Dermis microvascular lymphatic vessel endothelial cell (primary cell): ENCODE data around the gene CDCP1. TPM values are rescaled to one million over a fixed set of nuclear protein-coding genes. Genes with fewer than 3 reads are reported as not detected.

ENCODE experiments used
- DNase-seq, 2 donors: peaks; one replicate each; pipeline versions ENCODE4 v3.0.0 to v3.0.0-alpha.2; 2010; ENCODE audit warnings: low read depth in 2 of 2
- total RNA-seq: library from RNA; depleted of rRNA; stranded (reverse); fragments of >200 nt; gene quantifications from 2 replicates; pipeline ENCODE4 v1.2.1, GENCODE V29; 2014

CDCP1 gene
- total RNA-seq, 1 donor from 2014 or later: 0.39 TPM

DNA sequence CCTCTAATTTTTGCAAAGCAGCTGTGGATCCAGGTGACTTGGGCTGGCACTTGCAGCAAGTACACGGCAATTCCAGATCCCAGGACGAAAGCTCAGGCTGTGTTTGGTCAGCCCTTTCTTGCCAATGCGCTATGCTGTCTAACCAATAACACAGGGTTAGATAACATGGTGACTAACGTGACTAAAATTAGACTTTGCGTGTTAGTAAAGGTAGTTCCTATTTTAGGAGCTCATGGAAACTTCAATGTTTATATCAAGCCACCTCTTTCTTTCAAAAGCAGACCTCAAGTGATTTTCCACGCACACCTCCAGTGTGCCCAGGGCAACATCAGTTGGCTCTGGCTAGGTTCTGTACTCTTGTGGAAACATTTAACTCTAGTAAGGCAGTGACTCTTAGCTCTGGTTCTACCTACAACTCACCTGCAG lies 32.5 kb downstream of the CDCP1 start:
- no peak for DNase-seq

GRCh38 chr3:45112939-45113338 lies 33.2 kb downstream of the CDCP1 start:
- DNase-seq: no peak

DNA sequence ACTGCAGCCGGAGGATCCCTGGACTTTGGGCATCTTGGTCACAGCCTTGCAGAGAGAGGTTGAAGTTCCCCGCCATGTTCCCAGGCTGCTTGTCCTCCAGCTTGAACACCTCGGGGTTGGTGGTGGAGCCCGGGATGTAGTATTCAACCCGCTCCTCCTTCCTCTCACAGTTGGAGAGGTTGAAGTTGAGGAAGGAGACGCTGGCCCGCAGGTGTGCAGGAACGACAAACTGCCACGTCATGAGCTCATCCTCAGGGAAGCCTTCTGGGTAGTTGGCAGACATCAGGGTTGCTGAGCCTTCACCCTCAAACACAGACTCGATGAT lies 35.7 kb downstream of the CDCP1 start:
- DNase-seq: no peak

DNA sequence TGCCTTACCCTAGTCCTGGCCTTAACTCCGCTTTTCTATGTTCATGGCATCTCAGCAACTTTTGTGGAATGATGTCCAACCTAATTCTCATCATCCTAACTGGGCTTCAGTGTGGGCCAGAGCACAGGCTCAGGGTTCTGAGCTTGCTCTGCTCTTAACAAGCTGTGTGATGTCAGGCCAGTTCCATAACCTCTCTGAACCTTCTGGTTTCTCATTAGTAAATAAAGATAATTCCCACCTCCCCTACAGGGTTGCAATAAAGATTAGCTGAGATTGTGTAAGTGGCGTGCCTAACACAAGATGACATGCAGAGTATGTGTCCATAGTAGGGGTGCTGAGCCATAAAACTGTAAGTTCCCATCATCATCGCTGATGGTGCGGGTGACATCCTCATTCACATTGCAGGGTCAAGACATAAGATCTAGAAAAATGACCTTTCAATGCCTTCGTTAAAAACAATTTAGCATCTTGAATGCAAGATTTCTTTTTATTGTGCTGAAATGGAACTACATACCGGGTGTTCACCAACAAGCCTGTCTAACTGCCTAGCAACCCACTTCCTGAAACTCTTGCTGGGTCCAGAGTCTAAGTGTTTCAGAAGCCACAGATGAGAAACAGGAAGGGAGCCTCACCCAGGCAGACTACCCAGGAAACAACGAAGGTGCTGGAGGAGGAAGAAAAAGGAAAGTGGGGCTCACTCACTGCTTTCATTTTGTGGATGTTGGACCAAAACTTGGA lies 36.2 kb downstream of the CDCP1 start:
- no peak for DNase-seq

GRCh38 chr3:45106874-45107273 lies 39.3 kb downstream of the CDCP1 start:
- DNase-seq: no peak

DNA sequence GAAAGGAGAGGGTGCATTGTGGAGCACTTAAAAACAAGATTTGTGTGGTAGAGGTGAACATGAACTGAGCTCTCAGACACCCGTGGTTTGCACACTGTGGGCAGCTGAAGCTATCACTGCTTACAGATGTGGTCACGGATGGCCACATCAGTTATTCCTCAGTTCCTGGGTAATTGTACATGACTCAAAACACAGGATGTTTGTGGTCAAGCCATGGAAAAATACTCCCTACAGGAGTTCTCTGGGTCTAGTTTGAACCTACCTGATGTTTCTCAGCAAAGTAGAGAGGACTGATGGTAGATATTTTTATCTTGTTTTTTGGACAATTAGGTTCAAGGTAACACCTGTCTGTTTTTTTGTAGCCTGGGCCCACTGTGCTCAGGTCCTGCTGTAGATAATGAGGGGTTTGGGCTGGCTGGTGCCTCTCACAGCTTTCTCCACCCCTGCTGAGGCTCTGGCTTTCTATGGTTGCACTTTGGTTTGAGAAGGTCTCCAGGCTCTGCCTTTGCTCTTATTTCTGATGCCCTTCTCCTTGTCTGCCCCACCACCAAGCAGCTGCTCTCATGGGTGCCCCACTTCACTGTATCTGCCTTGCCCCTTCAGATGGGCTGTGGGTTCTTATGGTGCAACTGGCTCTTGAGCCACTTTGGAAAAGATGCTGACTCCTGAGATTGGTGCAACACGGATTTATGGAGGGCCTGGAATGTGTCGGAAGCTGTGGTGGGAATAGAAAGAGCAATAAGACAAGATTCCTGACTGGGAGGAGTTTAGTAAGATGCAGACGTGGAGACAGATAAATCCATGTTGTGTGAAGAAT lies 40.1 kb downstream of the CDCP1 start:
- DNase-seq: peak in 1 of 2 donors; percentile 19

DNA sequence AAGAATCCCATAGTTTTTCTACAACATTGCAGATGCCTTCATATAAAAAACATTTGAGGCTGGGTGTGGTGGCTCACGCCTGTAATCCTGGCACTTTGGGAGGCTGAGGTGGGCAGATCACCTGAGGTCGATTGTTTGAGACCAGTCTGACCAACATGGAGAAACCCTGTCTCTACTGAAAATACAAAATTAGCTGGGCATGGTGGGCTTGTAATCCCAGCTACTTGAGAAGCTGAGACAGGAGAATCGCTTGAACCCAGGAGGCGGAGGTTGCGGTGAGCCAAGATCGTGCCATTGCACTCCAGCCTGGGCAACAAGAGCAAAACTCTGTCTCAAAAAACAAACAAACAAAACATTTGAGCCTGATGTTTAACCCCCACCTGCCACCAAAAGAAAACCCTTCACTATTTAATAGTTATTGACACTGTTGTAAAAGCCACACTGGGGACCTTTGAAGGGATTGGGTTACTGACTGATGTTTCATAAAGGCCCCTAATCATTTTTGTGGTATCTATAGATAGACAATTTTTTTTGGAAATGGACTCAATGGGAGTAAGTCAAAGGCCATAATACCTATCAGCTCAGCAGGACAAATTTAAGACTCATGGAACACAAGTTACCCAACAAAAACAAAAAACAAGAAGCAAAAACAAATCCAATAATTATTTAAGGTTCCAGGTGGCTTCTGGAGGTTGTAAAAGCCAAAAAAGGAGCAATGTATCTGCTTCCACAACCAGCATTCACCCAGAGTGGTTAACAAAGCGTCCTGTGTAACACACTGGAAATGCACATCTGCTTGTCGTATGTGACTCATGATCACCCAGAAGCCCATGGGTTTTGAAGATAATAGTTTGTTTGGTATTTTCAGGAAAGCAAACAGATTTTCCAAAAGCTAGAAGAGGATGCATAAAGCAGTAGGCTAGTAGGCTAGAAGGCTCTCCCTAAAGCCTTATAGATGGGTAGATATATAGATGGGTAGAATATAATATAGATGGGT lies 41.2 kb downstream of the CDCP1 start:
- DNase-seq: no peak

- DNase-seq: no peak
These were observed 42.1 kb downstream of the CDCP1 start for GRCh38 chr3:45103753-45104714.

DNA sequence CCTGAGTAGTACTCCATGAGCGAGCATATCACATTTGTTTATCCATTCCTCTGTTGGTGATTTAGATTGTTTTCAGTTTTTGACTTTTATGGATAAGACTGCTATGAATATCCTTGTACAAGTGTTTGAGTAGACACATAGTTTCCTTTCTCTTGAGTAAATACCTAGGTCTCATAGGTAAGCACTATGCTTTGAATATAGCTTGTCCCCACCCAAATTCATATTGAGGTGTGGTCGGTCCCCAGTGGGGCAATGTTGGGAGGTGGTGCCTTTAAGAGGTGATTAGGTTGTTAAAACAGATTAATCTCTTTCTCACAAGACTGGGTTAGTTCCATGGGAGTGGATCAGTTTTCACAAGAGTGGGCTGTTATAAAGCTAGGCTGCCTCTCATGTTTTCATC lies 42.8 kb downstream of the CDCP1 start:
- no peak for DNase-seq

- DNase-seq: no peak
These were observed 45.2 kb downstream of the CDCP1 start for GRCh38 chr3:45100981-45101407.

GRCh38 chr3:45098310-45098709 lies 47.9 kb downstream of the CDCP1 start:
- no peak for DNase-seq

GRCh38 chr3:45097296-45097883 lies 48.8 kb downstream of the CDCP1 start:
- no peak for DNase-seq

GRCh38 chr3:45095916-45096526 lies 50.2 kb downstream of the CDCP1 start:
- peak in 1 of 2 donors; percentile 45 for DNase-seq

- no peak for DNase-seq
These were observed 53.0 kb downstream of the CDCP1 start for GRCh38 chr3:45093176-45093575.

GRCh38 chr3:45092132-45093031 lies 53.8 kb downstream of the CDCP1 start:
- DNase-seq: no peak

- DNase-seq: no peak
These were observed 55.3 kb downstream of the CDCP1 start for GRCh38 chr3:45090855-45091254.

- DNase-seq: no peak
These were observed 57.4 kb downstream of the CDCP1 start for GRCh38 chr3:45088543-45089358.

DNA sequence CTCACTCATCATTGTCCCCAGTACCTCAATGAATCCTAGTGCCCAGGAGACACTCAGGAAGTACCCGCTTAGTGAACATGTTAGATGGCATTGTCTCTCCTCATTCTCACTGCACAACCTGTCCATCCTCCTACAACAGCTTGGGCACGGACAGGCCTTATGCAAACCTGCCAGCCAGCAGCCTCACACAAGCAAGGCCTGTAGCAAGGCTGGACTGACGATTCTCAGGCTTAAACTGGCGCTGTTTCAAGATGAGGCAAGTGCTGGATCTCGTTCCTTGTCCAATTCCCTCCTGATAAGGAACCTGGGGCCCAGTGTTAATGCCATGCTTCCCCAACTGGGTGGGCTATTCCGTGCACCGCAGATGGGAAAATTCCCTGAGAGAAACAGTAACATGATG lies 59.0 kb downstream of the CDCP1 start:
- DNase-seq: no peak
